VCaP (cell line): ENCODE results near the gene WDR93.

ENCODE experiments used
- H3K27ac ChIP-seq: fragments of 450-650 bp; 2 replicates; pipeline ENCODE4 v1.5.1; 2017
- TF ChIP-seq, protein P1 (sequence below): fragments of 450-650 bp; conservative IDR thresholded peaks from 2 replicates; pipeline ENCODE4 v1.5.1; 2017; ENCODE audit warnings: mild to moderate bottlenecking, moderate library complexity

WDR93 gene

GRCh38 chr15:89693091-89693490 is 2.5 kb downstream of the WDR93 start:
- TF ChIP-seq, protein P1, sequence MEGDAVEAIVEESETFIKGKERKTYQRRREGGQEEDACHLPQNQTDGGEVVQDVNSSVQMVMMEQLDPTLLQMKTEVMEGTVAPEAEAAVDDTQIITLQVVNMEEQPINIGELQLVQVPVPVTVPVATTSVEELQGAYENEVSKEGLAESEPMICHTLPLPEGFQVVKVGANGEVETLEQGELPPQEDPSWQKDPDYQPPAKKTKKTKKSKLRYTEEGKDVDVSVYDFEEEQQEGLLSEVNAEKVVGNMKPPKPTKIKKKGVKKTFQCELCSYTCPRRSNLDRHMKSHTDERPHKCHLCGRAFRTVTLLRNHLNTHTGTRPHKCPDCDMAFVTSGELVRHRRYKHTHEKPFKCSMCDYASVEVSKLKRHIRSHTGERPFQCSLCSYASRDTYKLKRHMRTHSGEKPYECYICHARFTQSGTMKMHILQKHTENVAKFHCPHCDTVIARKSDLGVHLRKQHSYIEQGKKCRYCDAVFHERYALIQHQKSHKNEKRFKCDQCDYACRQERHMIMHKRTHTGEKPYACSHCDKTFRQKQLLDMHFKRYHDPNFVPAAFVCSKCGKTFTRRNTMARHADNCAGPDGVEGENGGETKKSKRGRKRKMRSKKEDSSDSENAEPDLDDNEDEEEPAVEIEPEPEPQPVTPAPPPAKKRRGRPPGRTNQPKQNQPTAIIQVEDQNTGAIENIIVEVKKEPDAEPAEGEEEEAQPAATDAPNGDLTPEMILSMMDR: no peak

GRCh38 chr15:89693696-89694095 is 3.1 kb downstream of the WDR93 start:
- peak overlapping the region; percentile 82 for H3K27ac ChIP-seq

More at GRCh38 chr15:89693091-89693490, 2.5 kb downstream of the WDR93 start:
- H3K27ac ChIP-seq: peak overlapping the region; percentile 82

GRCh38 chr15:89695198-89695597 is 4.6 kb downstream of the WDR93 start:
- TF ChIP-seq, protein P1: no peak

More at GRCh38 chr15:89693696-89694095, 3.1 kb downstream of the WDR93 start:
- TF ChIP-seq, protein P1: no peak

DNA sequence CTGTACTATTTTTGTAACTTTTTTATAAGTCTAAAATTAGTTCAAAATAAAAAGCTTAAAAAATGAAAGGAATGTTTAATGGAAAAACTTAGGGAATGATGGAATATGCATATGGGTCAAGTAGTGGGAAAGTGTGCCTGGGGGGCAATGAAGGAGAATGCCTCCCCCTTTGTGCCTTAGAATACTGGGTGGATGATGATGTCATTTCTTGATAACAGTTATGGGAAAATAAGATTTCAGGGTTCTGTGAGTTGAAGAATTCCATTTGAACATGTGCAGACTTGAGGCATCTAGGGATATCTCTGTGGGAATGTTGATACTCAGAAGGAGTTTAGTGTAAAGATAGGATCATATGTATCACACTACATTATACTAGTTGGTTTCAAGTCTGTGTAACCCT is 13.8 kb downstream of the WDR93 start:
- no peak overlapping the region for H3K27ac ChIP-seq
- TF ChIP-seq, protein P1: no peak

More at GRCh38 chr15:89695198-89695597, 4.6 kb downstream of the WDR93 start:
- H3K27ac ChIP-seq: no peak overlapping the region

DNA sequence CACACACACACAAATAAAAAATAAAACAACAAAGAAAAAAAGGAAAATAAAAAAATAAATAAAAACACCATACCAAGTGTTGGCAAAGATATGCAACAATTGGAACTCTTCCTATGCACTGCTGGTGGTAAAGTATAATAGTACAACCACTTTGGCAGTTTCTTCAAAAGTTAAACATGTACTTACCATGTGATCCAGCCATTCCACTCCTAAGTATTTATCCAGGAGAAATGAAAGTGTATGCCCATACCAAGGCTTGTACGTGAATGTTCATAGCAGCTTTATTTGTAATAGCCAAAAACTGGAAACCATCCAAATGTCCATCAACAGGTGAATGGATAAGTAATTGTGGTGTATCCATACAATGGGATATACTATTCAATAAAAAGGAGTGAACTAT is 17.0 kb downstream of the WDR93 start:
- TF ChIP-seq, protein P1: no peak
- H3K27ac ChIP-seq: no peak overlapping the region

DNA sequence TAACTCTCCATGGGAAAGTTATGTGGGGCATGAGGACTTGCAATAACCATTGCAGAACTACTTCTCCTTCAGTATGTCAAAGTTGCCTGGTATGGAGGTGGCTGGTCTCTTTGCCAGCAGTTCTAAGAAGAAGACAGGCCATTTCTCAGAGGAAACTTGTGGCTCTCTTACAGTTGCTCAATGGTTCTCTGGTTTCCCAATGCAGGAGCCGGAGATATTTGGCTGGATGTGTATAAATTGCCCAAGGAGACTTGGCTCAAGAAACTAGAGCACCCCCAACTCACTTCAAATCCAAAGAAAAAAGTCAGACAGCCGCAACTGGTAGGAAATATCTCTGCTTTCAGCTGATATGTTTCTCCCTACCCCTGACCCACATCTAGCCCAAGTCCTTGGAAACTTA is 24.2 kb downstream of the WDR93 start:
- H3K27ac ChIP-seq: no peak overlapping the region
- TF ChIP-seq, protein P1: no peak

GRCh38 chr15:89723031-89723430 is 32.4 kb downstream of the WDR93 start:
- TF ChIP-seq, protein P1: no peak
- no peak overlapping the region for H3K27ac ChIP-seq
